Lung (tissue), 12 donors: Measurements from ENCODE around the gene CCDC57. TPM values are rescaled to one million over a fixed set of nuclear protein-coding genes. Genes with fewer than 3 reads are reported as not detected.

Experiments used
- ATAC-seq: fragments of 200-7000 bp; cut with Tn5 transposase; one replicate; pipeline ENCODE4 v1.9.1; 2020; ENCODE audit warnings: moderate number of reproducible peaks; ENCODE audit not compliant: insufficient read depth, low FRiP score
- DNase-seq, 3 donors: peaks; one replicate each; pipeline ENCODE4 v3.0.0-alpha.2; 2013 to 2017
- H3K27ac ChIP-seq, 2 donors: one replicate each; pipeline ENCODE4 v1.5.1; 2013; ENCODE audit warnings: mild to moderate bottlenecking in 2 of 2, moderate library complexity in 2 of 2, control low read depth in 1 of 2, inconsistent platforms in 1 of 2, low read depth in 1 of 2, low read length in 1 of 2
- H3K27me3 ChIP-seq, 3 donors: one replicate each; pipeline ENCODE4 v1.5.1; 2013; ENCODE audit warnings: low read length in 2 of 3; ENCODE audit not compliant: control insufficient read depth in 3 of 3, insufficient read depth in 3 of 3
- H3K36me3 ChIP-seq, 4 donors: one replicate each; pipeline ENCODE4 v1.5.1; 2013; ENCODE audit warnings: low read length in 4 of 4, mild to moderate bottlenecking in 1 of 4, moderate library complexity in 1 of 4; ENCODE audit not compliant: control insufficient read depth in 4 of 4, insufficient read depth in 4 of 4
- H3K4me1 ChIP-seq, 5 donors: one replicate each; pipeline ENCODE4 v1.5.1; 2013; ENCODE audit warnings: low read length in 5 of 5, mild to moderate bottlenecking in 2 of 5, moderate library complexity in 1 of 5; ENCODE audit not compliant: control insufficient read depth in 5 of 5, insufficient read depth in 5 of 5
- H3K4me3 ChIP-seq: one replicate; pipeline ENCODE4 v1.5.1; 2013; ENCODE audit warnings: mild to moderate bottlenecking, control low read depth, moderate library complexity
- H3K9ac ChIP-seq, 2 donors: one replicate each; pipeline ENCODE4 v1.5.1; 2013; ENCODE audit warnings: low read length in 2 of 2, control low read depth in 1 of 2; ENCODE audit not compliant: insufficient read depth in 1 of 2
- H3K9me3 ChIP-seq, 4 donors: one replicate each; pipeline ENCODE4 v1.5.1; 2013; ENCODE audit warnings: low read length in 3 of 4, mild to moderate bottlenecking in 1 of 4, moderate library complexity in 1 of 4; ENCODE audit not compliant: control insufficient read depth in 4 of 4, insufficient read depth in 3 of 4
- CTCF ChIP-seq: IDR thresholded peaks from 2 replicates; pipeline ENCODE4 v1.5.1; 2012; ENCODE audit warnings: mild to moderate bottlenecking; ENCODE audit errors: control extremely low read depth, extremely low read depth
- WGBS, 2 donors: extraction: QIAGEN DNeasy Blood & Tissue Kit; methylation state at CpG; one replicate each; pipeline ENCODE4 v1.1.7; 2013; 5-methylcytosine and 5-hydroxymethylcytosine counted together
- polyA plus RNA-seq, 2 donors: library from polyadenylated mRNA; stranded (reverse); fragments of 200-250 nt; gene quantifications; one replicate each; pipeline ENCODE4 v1.2.1, GENCODE V29; 2013
- total RNA-seq, 2 donors: library from RNA; depleted of rRNA in 1 of 2; stranded (reverse); fragments of >200 nt in 1 of 2; gene quantifications; one replicate each; pipeline ENCODE4 v1.2.1, GENCODE V29; 2014 to 2021
- donor health status: control.
- donor health status: control.
- donor health status: Bipolar disorder and iron deficiency.
- donor health status: healthy.
- donor health status: DM: yes; HTN: yes; CAD: no.

The CCDC57 gene
- total and polyA plus RNA-seq, 4 donors = 33.2 to 128 (median 74.9) TPM

- Histone ChIP-seq H3K27me3 (no peaks in the 10 kb centered on the region), H3K36me3 (peaks cover 0 to 23% (median 17%) of the 10 kb centered on the region in 4 donors), H3K4me1 (peaks cover 0 to 4% (median under 1%) of the 10 kb centered on the region in 5 donors), H3K27ac (no peak overlapping the region), H3K9ac (no peak overlapping the region), H3K4me3 (no peak overlapping the region), H3K9me3 (no peaks in the 10 kb centered on the region)
- no peak for TF ChIP-seq CTCF
- ATAC-seq (no peak), DNase-seq (no peak)
- 94 to 95% methylated on average over 22 to 23 of the region's 23 CpGs for WGBS, 2 donors
These were observed 11.1 kb downstream of the CCDC57 start for GRCh38 chr17:82201498-82201910.

DNA sequence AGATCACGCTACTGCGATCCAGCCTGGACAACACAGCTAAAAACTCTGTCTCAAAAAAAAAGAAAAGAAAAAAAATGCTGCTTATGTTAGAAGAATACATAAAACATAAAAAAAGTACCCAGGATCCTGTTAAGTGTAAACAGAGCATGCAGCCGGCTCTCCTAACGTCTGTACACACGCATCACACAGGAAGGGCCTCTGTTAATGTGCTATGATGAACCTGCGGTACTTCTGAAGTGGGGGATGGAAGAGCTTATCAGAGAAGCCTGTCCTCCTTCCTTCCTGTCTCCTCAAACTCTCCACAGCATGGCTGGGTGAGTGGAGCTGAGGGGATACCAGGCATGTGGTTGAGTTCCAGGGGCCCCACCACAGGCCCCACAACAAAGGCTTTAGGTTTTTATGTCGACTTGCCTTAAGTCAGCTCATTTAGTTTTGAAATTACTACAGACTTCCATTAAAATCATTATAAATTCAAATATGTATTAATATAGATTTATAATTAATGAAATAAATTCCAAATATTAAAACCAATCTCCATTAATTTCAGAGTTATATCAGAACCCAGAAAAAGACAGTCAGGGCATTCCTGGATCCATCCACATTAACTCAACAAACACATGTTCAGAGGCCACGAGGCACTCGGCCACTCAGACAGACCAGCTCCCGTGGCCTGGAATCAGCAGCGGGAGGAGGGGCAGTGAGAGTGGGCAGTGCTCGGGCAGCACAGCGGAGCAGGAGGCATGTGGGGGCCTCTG is 11.7 kb downstream of the CCDC57 start:
- ATAC-seq = no peak
- H3K36me3 ChIP-seq = peaks cover 0 to 26% (median 19%) of the 10 kb centered on the region in 4 donors
- TF ChIP-seq CTCF = no peak
- no peak overlapping the region for H3K4me3 ChIP-seq
- no peak overlapping the region for H3K27ac ChIP-seq
- WGBS, 2 donors = 69 to 78% methylated on average over 13 of the region's 13 CpGs
- H3K27me3 ChIP-seq = no peaks in the 10 kb centered on the region
- H3K4me1 ChIP-seq = peaks cover 0 to 7% (median 1%) of the 10 kb centered on the region in 5 donors
- DNase-seq = no peak
- no peaks in the 10 kb centered on the region for H3K9me3 ChIP-seq
- H3K9ac ChIP-seq = no peak overlapping the region

- H3K4me1 ChIP-seq = peaks cover 0 to 8% (median 0%) of the 10 kb centered on the region in 5 donors
- DNase-seq = no peak
- no peaks in the 10 kb centered on the region for H3K27me3 ChIP-seq
- H3K36me3 ChIP-seq = peaks cover 0 to 26% (median 20%) of the 10 kb centered on the region in 4 donors
- H3K27ac ChIP-seq = no peak overlapping the region
- no peak for ATAC-seq
- no peak overlapping the region for H3K9ac ChIP-seq
- H3K4me3 ChIP-seq = no peak overlapping the region
- H3K9me3 ChIP-seq = no peaks in the 10 kb centered on the region
- no peak for TF ChIP-seq CTCF
- WGBS, 2 donors = 88 to 89% methylated on average over 17 of the region's 17 CpGs
These were observed 12.5 kb downstream of the CCDC57 start for GRCh38 chr17:82200135-82200534.

- Histone ChIP-seq H3K4me3 (no peak overlapping the region), H3K36me3 (peaks cover 0 to 30% (median 22%) of the 10 kb centered on the region in 4 donors), H3K9ac (no peak overlapping the region), H3K27me3 (no peaks in the 10 kb centered on the region), H3K9me3 (no peaks in the 10 kb centered on the region), H3K4me1 (peaks cover 0 to 8% (median 0%) of the 10 kb centered on the region in 5 donors), H3K27ac (no peak overlapping the region)
- DNase-seq = no peak
- no peak for TF ChIP-seq CTCF
- ATAC-seq = no peak
- 93 to 95% methylated on average over 12 of the region's 12 CpGs for WGBS, 2 donors
These were observed 13.1 kb downstream of the CCDC57 start for GRCh38 chr17:82199496-82199895.
